ENCODE data around the gene OXLD1.

OXLD1 gene

DNA sequence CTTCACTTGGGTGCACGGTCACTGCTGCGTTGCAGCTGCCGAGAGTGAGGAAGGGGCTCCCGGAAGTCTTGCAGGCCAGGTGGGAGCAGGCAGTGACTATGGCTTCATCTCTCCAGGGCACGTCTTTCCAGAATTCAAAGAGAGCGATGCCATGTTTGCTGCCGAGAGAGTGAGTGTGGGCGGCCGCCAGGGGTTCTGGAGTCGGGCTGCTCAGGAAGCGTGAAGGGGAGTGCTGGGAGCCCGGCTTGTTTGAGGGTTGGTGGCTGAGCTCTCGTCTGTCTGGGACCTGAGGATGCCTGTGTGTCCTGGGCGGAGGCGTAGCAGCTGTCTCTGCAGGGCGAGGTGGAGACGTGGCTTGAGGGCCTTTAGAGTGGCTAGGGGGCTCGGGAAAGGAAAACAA is 23.7 kb upstream of the OXLD1 start:
- Histone ChIP-seq H3K36me3 (ENCODE audit: control insufficient read depth, insufficient read depth, low read length) (peaks cover 98% of the 10 kb centered on the region), H3K4me3 (ENCODE audit: extremely low read depth, insufficient read depth, low read length, poor library complexity, severe bottlenecking) (no peak overlapping the region), H3K9me3 (ENCODE audit: control insufficient read depth, low read length) (no peaks in the 10 kb centered on the region), H3K27ac (ENCODE audit: low read depth, low read length, severe bottlenecking) (no peak overlapping the region), H3K4me1 (ENCODE audit: control insufficient read depth, insufficient read depth, low read length, poor library complexity, severe bottlenecking) (peaks cover 6% of the 10 kb centered on the region)
- 95 to 97% methylated on average over 13 to 17 of the region's 18 CpGs for WGBS, 2 experiments (ENCODE audit: insufficient coverage in 2 of 2)

DNA sequence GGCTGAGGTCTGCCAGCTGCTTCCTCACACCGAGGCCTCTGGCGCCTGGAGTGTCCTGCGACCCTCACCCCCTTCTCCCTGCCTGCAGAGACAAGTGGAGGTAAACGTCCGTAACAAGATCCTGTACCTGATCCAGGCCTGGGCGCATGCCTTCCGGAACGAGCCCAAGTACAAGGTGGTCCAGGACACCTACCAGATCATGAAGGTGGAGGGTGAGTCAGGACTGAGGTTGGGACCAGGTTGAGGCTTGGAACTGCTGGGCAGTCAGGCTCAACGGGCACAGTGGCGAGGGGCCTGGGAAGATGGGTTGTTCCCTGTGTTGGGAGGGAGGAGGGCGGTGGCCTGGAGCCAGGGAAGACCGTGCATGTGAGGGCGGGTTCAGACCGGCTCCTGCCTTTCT is 22.2 kb upstream of the OXLD1 start:
- Histone ChIP-seq H3K4me3 (ENCODE audit: extremely low read depth, insufficient read depth, low read length, poor library complexity, severe bottlenecking) (no peak overlapping the region), H3K9me3 (ENCODE audit: control insufficient read depth, low read length) (no peaks in the 10 kb centered on the region), H3K27ac (ENCODE audit: low read depth, low read length, severe bottlenecking) (no peak overlapping the region), H3K4me1 (ENCODE audit: control insufficient read depth, insufficient read depth, low read length, poor library complexity, severe bottlenecking) (peaks cover 11% of the 10 kb centered on the region), H3K36me3 (ENCODE audit: control insufficient read depth, insufficient read depth, low read length) (peaks cover 84% of the 10 kb centered on the region)
- 99 to 100% methylated on average over 11 to 13 of the region's 14 CpGs for WGBS, 2 experiments (ENCODE audit: insufficient coverage in 2 of 2)

- peaks cover 77% of the 10 kb centered on the region for H3K36me3 ChIP-seq (ENCODE audit: control insufficient read depth, insufficient read depth, low read length)
- H3K27ac ChIP-seq (ENCODE audit: low read depth, low read length, severe bottlenecking): no peak overlapping the region
- 96 to 97% methylated on average over 39 to 41 of the region's 41 CpGs for WGBS, 2 experiments (ENCODE audit: insufficient coverage in 2 of 2)
- no peaks in the 10 kb centered on the region for H3K9me3 ChIP-seq (ENCODE audit: control insufficient read depth, low read length)
- H3K4me3 ChIP-seq (ENCODE audit: extremely low read depth, insufficient read depth, low read length, poor library complexity, severe bottlenecking): no peak overlapping the region
- H3K4me1 ChIP-seq (ENCODE audit: control insufficient read depth, insufficient read depth, low read length, poor library complexity, severe bottlenecking): peaks cover 11% of the 10 kb centered on the region
Measured at GRCh38 chr17:81687770-81688541, 21.6 kb upstream of the OXLD1 start.

DNA sequence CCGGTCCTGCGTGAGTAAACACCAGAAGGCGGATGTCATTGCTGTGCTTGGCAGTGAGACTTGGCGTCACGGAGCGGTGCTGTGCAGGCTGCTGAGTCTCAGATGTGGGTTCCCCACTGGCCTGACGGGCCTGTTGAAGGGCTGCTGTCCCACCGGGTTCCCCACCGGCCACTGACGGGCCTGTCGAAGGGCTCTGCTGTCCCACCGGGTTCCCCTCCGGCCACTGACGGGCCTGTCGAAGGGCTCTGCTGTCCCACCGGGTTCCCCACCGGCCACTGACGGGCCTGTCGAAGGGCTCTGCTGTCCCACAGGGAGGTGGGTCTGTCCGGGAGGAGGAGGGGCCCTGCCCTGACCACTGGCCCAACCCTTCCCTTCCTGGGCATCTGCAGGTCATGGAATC is 20.2 kb upstream of the OXLD1 start:
- Histone ChIP-seq H3K9me3 (ENCODE audit: control insufficient read depth, low read length) (no peaks in the 10 kb centered on the region), H3K27ac (ENCODE audit: low read depth, low read length, severe bottlenecking) (no peak overlapping the region), H3K36me3 (ENCODE audit: control insufficient read depth, insufficient read depth, low read length) (peaks cover 68% of the 10 kb centered on the region), H3K4me3 (ENCODE audit: extremely low read depth, insufficient read depth, low read length, poor library complexity, severe bottlenecking) (no peak overlapping the region), H3K4me1 (ENCODE audit: control insufficient read depth, insufficient read depth, low read length, poor library complexity, severe bottlenecking) (peaks cover 16% of the 10 kb centered on the region)
- WGBS, 2 experiments (ENCODE audit: insufficient coverage in 2 of 2): 96% methylated on average over 19 to 20 of the region's 20 CpGs

- H3K4me1 ChIP-seq (ENCODE audit: control insufficient read depth, insufficient read depth, low read length, poor library complexity, severe bottlenecking): peaks cover 16% of the 10 kb centered on the region
- H3K27ac ChIP-seq (ENCODE audit: low read depth, low read length, severe bottlenecking): peak overlapping the region; percentile 94
- H3K9me3 ChIP-seq (ENCODE audit: control insufficient read depth, low read length): no peaks in the 10 kb centered on the region
- whole genome bisulfite sequencing, 2 experiments (ENCODE audit: insufficient coverage in 2 of 2): 83 to 85% methylated on average over 9 to 11 of the region's 12 CpGs
- H3K4me3 ChIP-seq (ENCODE audit: extremely low read depth, insufficient read depth, low read length, poor library complexity, severe bottlenecking): peak overlapping the region; percentile 99
- H3K36me3 ChIP-seq (ENCODE audit: control insufficient read depth, insufficient read depth, low read length): peaks cover 64% of the 10 kb centered on the region
Measured at GRCh38 chr17:81685108-81685507, 18.7 kb upstream of the OXLD1 start.

GRCh38 chr17:81684442-81684911 is 18.1 kb upstream of the OXLD1 start:
- peaks cover 16% of the 10 kb centered on the region for H3K4me1 ChIP-seq (ENCODE audit: control insufficient read depth, insufficient read depth, low read length, poor library complexity, severe bottlenecking)
- H3K27ac ChIP-seq (ENCODE audit: low read depth, low read length, severe bottlenecking): peak overlapping the region; percentile 94
- peak overlapping the region; percentile 99 for H3K4me3 ChIP-seq (ENCODE audit: extremely low read depth, insufficient read depth, low read length, poor library complexity, severe bottlenecking)
- 15% methylated on average over 15 of the region's 16 CpGs for WGBS, 2 experiments (ENCODE audit: insufficient coverage in 2 of 2)
- H3K9me3 ChIP-seq (ENCODE audit: control insufficient read depth, low read length): no peaks in the 10 kb centered on the region
- H3K36me3 ChIP-seq (ENCODE audit: control insufficient read depth, insufficient read depth, low read length): peaks cover 61% of the 10 kb centered on the region

DNA sequence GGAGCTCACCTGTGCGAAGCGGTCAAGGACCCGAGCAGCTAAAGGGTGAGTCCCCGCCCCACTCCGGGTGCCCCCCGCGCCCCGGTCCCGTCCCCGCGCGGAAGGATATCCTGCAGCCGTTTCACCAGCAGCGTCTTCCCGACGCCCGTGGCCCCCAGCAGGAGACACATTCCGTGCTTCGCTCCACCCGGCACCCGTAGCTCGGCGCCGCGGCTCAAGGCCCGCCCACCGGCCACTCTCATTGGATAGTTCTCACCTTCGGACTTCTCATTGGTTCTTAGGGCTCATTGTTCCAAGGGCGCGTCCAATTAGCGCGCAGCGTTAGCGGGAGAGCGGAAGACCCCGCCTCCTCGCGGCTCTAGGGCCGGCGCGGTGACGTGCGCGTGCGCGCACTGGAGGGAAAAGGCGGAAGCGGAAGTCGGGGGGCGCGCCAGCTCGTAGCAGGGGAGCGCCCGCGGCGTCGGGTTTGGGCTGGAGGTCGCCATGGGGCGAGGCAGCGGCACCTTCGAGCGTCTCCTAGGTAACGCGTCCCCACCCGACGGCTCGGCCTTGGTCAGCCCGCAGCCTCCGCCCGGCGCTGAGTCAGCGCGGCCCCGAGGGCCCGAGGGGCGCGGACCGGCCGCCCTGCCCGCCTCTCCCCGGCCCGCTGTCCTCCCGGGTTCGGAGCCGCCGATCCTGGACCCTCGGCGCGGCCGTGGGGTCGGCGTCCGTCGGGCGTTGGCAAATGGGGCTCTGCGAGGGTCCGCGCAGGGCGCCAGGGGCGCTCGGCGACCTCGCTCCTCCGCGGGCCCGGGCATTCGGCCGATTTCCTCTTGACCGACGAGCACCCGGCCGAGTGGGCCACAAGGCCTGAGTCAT is 17.4 kb upstream of the OXLD1 start, which contains the start of the genes ARL16 and HGS:
Gene ARL16 (minus strand): TSS at position 214 of the 858 bp plus-strand sequence. CDS start 44 bp downstream, at position 170.
Gene HGS (plus strand): TSS at position 428 of the 858 bp plus-strand sequence. CDS start 56 bp downstream, at position 484.
- H3K27ac ChIP-seq (ENCODE audit: low read depth, low read length, severe bottlenecking): peak within 1 kb of the TSS; percentile 94
- no peaks in the 10 kb centered on the region for H3K9me3 ChIP-seq (ENCODE audit: control insufficient read depth, low read length)
- H3K4me1 ChIP-seq (ENCODE audit: control insufficient read depth, insufficient read depth, low read length, poor library complexity, severe bottlenecking): peaks cover 16% of the 10 kb centered on the region
- 0% methylated on average over 87 to 110 of the region's 112 CpGs for whole genome bisulfite sequencing, 2 experiments (ENCODE audit: insufficient coverage in 2 of 2)
- H3K36me3 ChIP-seq (ENCODE audit: control insufficient read depth, insufficient read depth, low read length): peaks cover 55% of the 10 kb centered on the region
- peak within 1 kb of the TSS; percentile 99 for H3K4me3 ChIP-seq (ENCODE audit: extremely low read depth, insufficient read depth, low read length, poor library complexity, severe bottlenecking)

GRCh38 chr17:81683208-81683583 is 16.8 kb upstream of the OXLD1 start:
- peaks cover 16% of the 10 kb centered on the region for H3K4me1 ChIP-seq (ENCODE audit: control insufficient read depth, insufficient read depth, low read length, poor library complexity, severe bottlenecking)
- peak overlapping the region; percentile 99 for H3K4me3 ChIP-seq (ENCODE audit: extremely low read depth, insufficient read depth, low read length, poor library complexity, severe bottlenecking)
- H3K9me3 ChIP-seq (ENCODE audit: control insufficient read depth, low read length): no peaks in the 10 kb centered on the region
- WGBS, 2 experiments (ENCODE audit: insufficient coverage in 2 of 2): 0 to 2% methylated on average over 32 to 37 of the region's 37 CpGs
- peaks cover 48% of the 10 kb centered on the region for H3K36me3 ChIP-seq (ENCODE audit: control insufficient read depth, insufficient read depth, low read length)
- peak overlapping the region; percentile 87 for H3K27ac ChIP-seq (ENCODE audit: low read depth, low read length, severe bottlenecking)

DNA sequence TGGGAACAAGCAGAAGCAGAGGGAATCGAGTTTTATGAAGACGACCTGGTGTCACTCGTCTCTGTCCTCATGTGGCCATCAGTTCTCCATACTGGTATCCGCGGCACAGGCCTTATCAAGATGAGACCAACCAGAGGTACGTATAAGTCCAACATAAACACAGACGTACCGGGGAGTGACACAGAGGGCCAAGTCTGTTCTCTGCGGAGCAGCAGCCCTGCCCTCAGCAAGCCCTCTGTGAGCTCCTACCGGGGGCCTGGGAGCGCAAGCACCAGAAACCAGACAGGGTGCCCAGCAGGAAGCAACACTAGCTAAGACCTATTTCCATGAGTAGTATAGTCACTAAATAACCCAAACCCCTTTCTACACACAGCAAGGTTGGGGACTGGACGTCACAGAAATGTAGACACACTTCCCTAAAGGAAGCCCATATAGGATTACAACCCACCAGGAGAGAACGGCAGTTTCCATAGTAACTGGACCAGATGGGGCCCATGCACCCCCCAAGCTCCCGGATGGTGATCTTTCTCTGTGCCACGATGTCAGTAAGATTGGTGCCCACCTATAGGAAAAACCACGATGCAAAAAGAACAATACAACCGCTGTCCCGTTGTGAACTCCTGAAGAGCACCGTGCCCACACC is 16.3 kb upstream of the OXLD1 start:
- H3K4me1 ChIP-seq (ENCODE audit: control insufficient read depth, insufficient read depth, low read length, poor library complexity, severe bottlenecking): peaks cover 16% of the 10 kb centered on the region
- peaks cover 43% of the 10 kb centered on the region for H3K36me3 ChIP-seq (ENCODE audit: control insufficient read depth, insufficient read depth, low read length)
- peak overlapping the region; percentile 99 for H3K4me3 ChIP-seq (ENCODE audit: extremely low read depth, insufficient read depth, low read length, poor library complexity, severe bottlenecking)
- 51 to 53% methylated on average over 19 of the region's 19 CpGs for WGBS, 2 experiments (ENCODE audit: insufficient coverage in 2 of 2)
- no peaks in the 10 kb centered on the region for H3K9me3 ChIP-seq (ENCODE audit: control insufficient read depth, low read length)
- peak overlapping the region; percentile 87 for H3K27ac ChIP-seq (ENCODE audit: low read depth, low read length, severe bottlenecking)

DNA sequence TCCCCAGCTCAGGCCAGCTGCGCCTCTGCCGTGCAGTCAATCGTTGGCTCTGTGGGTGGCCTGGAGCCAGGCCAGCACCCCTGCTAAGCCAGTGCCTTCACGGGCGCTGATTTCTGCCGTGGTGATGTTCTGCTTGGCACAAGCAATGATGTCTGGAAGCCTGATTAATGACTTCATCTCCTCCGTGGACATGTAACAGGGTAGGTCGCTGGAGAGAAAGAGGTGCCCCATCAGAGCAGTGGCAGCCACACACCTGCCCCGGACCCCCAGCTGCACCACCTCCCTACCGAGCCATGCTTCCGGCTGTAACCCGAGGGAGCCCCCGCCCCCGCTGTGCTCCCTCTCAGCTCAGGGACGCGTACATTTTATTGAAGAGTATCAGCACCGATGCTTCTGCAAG is 15.3 kb upstream of the OXLD1 start:
- H3K36me3 ChIP-seq (ENCODE audit: control insufficient read depth, insufficient read depth, low read length): peaks cover 34% of the 10 kb centered on the region
- no peak overlapping the region for H3K27ac ChIP-seq (ENCODE audit: low read depth, low read length, severe bottlenecking)
- 95 to 98% methylated on average over 13 to 17 of the region's 17 CpGs for WGBS, 2 experiments (ENCODE audit: insufficient coverage in 2 of 2)
- H3K4me3 ChIP-seq (ENCODE audit: extremely low read depth, insufficient read depth, low read length, poor library complexity, severe bottlenecking): no peak overlapping the region
- no peaks in the 10 kb centered on the region for H3K9me3 ChIP-seq (ENCODE audit: control insufficient read depth, low read length)
- peaks cover 16% of the 10 kb centered on the region for H3K4me1 ChIP-seq (ENCODE audit: control insufficient read depth, insufficient read depth, low read length, poor library complexity, severe bottlenecking)

Measured in mesodermal cell (in vitro differentiated cells).